ENCODE results near the gene CLRN1.

Gene CLRN1

DNA sequence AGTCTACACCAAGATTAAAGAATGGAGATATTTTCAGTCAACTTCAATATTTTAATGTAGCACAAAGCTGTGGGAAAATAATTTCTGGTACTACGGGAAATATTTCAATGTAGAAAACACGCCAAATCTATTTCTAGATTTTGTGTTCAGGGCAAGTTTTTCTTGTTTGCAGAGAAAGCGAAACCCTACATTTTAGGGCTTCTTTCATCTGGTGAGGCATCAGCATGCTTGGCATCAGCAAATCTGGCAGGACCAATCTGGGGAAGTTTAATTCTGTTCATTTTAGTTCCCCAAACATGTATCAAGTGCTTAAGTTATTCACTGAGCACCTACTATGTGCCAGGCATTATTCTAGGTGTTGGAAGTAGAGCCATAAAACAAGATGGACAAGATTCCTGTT lies 30.3 kb downstream of the CLRN1 start:
- peaks cover 0 to 14% of the 10 kb centered on the region in 2 experiments for H3K4me1 ChIP-seq (ENCODE audit: control insufficient read depth in 1 of 2, insufficient read depth in 1 of 2, low read depth in 1 of 2, low read length in 1 of 2)

GRCh38 chr3:150936693-150937092 lies 35.8 kb downstream of the CLRN1 start:
- H3K4me1 ChIP-seq (ENCODE audit: control insufficient read depth in 1 of 2, insufficient read depth in 1 of 2, low read depth in 1 of 2, low read length in 1 of 2): no peaks in the 10 kb centered on the region
- TF ChIP-seq, protein P1, sequence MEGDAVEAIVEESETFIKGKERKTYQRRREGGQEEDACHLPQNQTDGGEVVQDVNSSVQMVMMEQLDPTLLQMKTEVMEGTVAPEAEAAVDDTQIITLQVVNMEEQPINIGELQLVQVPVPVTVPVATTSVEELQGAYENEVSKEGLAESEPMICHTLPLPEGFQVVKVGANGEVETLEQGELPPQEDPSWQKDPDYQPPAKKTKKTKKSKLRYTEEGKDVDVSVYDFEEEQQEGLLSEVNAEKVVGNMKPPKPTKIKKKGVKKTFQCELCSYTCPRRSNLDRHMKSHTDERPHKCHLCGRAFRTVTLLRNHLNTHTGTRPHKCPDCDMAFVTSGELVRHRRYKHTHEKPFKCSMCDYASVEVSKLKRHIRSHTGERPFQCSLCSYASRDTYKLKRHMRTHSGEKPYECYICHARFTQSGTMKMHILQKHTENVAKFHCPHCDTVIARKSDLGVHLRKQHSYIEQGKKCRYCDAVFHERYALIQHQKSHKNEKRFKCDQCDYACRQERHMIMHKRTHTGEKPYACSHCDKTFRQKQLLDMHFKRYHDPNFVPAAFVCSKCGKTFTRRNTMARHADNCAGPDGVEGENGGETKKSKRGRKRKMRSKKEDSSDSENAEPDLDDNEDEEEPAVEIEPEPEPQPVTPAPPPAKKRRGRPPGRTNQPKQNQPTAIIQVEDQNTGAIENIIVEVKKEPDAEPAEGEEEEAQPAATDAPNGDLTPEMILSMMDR (IDR thresholded peaks at IDR 0.05): no peak
- H3K4me3 ChIP-seq (ENCODE audit: low read depth in 1 of 2, low read length in 1 of 2): no peak overlapping the region
- no peaks in the 10 kb centered on the region for H3K9me3 ChIP-seq
- H3K27ac ChIP-seq: no peak overlapping the region
- no peaks in the 10 kb centered on the region for H3K27me3 ChIP-seq
- H3K36me3 ChIP-seq: no peaks in the 10 kb centered on the region

More for the DNA sequence above, 30.3 kb downstream of the CLRN1 start:
- Histone ChIP-seq H3K27ac (no peak overlapping the region), H3K27me3 (no peaks in the 10 kb centered on the region), H3K9me3 (no peaks in the 10 kb centered on the region), H3K4me3 (ENCODE audit: low read depth in 1 of 2, low read length in 1 of 2) (no peak overlapping the region), H3K36me3 (no peaks in the 10 kb centered on the region)
- TF ChIP-seq, protein P1 (IDR thresholded peaks at IDR 0.05): no peak

GRCh38 chr3:150933473-150933995 lies 39.0 kb downstream of the CLRN1 start:
- Histone ChIP-seq H3K4me3 (ENCODE audit: low read depth in 1 of 2, low read length in 1 of 2) (no peak overlapping the region), H3K9me3 (no peaks in the 10 kb centered on the region), H3K4me1 (ENCODE audit: control insufficient read depth in 1 of 2, insufficient read depth in 1 of 2, low read depth in 1 of 2, low read length in 1 of 2) (no peaks in the 10 kb centered on the region), H3K27me3 (no peaks in the 10 kb centered on the region), H3K36me3 (no peaks in the 10 kb centered on the region), H3K27ac (no peak overlapping the region)
- TF ChIP-seq, protein P1 (IDR thresholded peaks at IDR 0.05): no peak

GRCh38 chr3:150931745-150932144 lies 40.8 kb downstream of the CLRN1 start:
- no peaks in the 10 kb centered on the region for H3K9me3 ChIP-seq
- H3K36me3 ChIP-seq: no peaks in the 10 kb centered on the region
- H3K27ac ChIP-seq: no peak overlapping the region
- no peaks in the 10 kb centered on the region for H3K27me3 ChIP-seq
- H3K4me1 ChIP-seq (ENCODE audit: control insufficient read depth in 1 of 2, insufficient read depth in 1 of 2, low read depth in 1 of 2, low read length in 1 of 2): no peaks in the 10 kb centered on the region
- H3K4me3 ChIP-seq (ENCODE audit: low read depth in 1 of 2, low read length in 1 of 2): no peak overlapping the region
- TF ChIP-seq, protein P1 (IDR thresholded peaks at IDR 0.05): no peak

GRCh38 chr3:150930839-150931238 lies 41.7 kb downstream of the CLRN1 start:
- Histone ChIP-seq H3K27me3 (no peaks in the 10 kb centered on the region), H3K36me3 (no peaks in the 10 kb centered on the region)
- TF ChIP-seq, protein P1 (IDR thresholded peaks at IDR 0.05): no peak

More at GRCh38 chr3:150930839-150931238, 41.7 kb downstream of the CLRN1 start:
- H3K27ac ChIP-seq: no peak overlapping the region
- no peak overlapping the region for H3K4me3 ChIP-seq (ENCODE audit: low read depth in 1 of 2, low read length in 1 of 2)
- H3K9me3 ChIP-seq: no peaks in the 10 kb centered on the region
- H3K4me1 ChIP-seq (ENCODE audit: control insufficient read depth in 1 of 2, insufficient read depth in 1 of 2, low read depth in 1 of 2, low read length in 1 of 2): peaks cover 3 to 7% of the 10 kb centered on the region in 2 experiments
